ENCODE data around the gene BANP. TPM values are rescaled to one million over a fixed set of nuclear protein-coding genes. Genes with fewer than 3 reads are reported as not detected.
"Not testable (repeated sequence)": the region's sequence is repeated elsewhere in the genome, so short reads cannot be mapped to it uniquely, and the experiment has no call there.

The BANP gene
- total RNA-seq, 1 experiment from 2014 or later, result 34.5 TPM

- DNase-seq (ENCODE audit: low spot score); H3K4me3 Mint-ChIP-seq; H3K27ac Mint-ChIP-seq; ATAC-seq; H3K27me3 Mint-ChIP-seq (ENCODE audit: low read depth); POLR2A ChIA-PET; CTCF ChIA-PET; H3K9me3 Mint-ChIP-seq; H3K36me3 Mint-ChIP-seq: not testable (repeated sequence)
- peaks cover 15% of the 10 kb centered on the region for H3K4me1 Mint-ChIP-seq
Measured at GRCh38 chr16:88114541-88115228, 163.5 kb downstream of the BANP start.

- no peak overlapping the region for H3K4me3 Mint-ChIP-seq
- ATAC-seq (no peak), DNase-seq (ENCODE audit: low spot score) (no peak)
- CTCF ChIA-PET, result no interaction called here
- H3K36me3 Mint-ChIP-seq, result no peaks in the 10 kb centered on the region
- H3K9me3 Mint-ChIP-seq, result no peaks in the 10 kb centered on the region
- POLR2A ChIA-PET, result no interaction called here
- peaks cover 15% of the 10 kb centered on the region for H3K4me1 Mint-ChIP-seq
- no peaks in the 10 kb centered on the region for H3K27me3 Mint-ChIP-seq (ENCODE audit: low read depth)
- no peak for TF ChIP-seq MYBL2 (CRISPR knock-in tag; IDR thresholded peaks at IDR 0.05)
- no peak for TF ChIP-seq NR1H2 (CRISPR knock-in tag; IDR thresholded peaks at IDR 0.05)
- no peak for TF ChIP-seq GRHL2 (CRISPR knock-in tag; IDR thresholded peaks at IDR 0.05; ENCODE audit: insufficient replicate concordance, severe bottlenecking)
- TF ChIP-seq ZBTB43 (CRISPR knock-in tag; IDR thresholded peaks at IDR 0.05), result no peak
- TF ChIP-seq SOX15 (CRISPR knock-in tag; IDR thresholded peaks at IDR 0.05), result no peak
- TF ChIP-seq FOXP4 (CRISPR knock-in tag; IDR thresholded peaks at IDR 0.05), result no peak
- no peak for TF ChIP-seq CREM (CRISPR knock-in tag; IDR thresholded peaks at IDR 0.05)
- TF ChIP-seq FOXJ3 (CRISPR knock-in tag; IDR thresholded peaks at IDR 0.05; ENCODE audit: borderline replicate concordance), result no peak
- TF ChIP-seq PRDM15 (CRISPR knock-in tag; IDR thresholded peaks at IDR 0.05), result no peak
- TF ChIP-seq IRF2 (CRISPR knock-in tag; IDR thresholded peaks at IDR 0.05; ENCODE audit: borderline replicate concordance, low read depth), result no peak
- no peak for TF ChIP-seq ZNF423 (CRISPR knock-in tag; IDR thresholded peaks at IDR 0.05)
- no peak for TF ChIP-seq ERG (CRISPR knock-in tag; IDR thresholded peaks at IDR 0.05)
- TF ChIP-seq KAT7 (CRISPR knock-in tag; IDR thresholded peaks at IDR 0.05; ENCODE audit: borderline replicate concordance), result no peak
- no peak for TF ChIP-seq ATF6 (CRISPR knock-in tag; IDR thresholded peaks at IDR 0.05)
- no peak overlapping the region for H3K27ac Mint-ChIP-seq
Measured at GRCh38 chr16:88116121-88116520, 164.9 kb downstream of the BANP start.

Data from WTC11 (cell line).